H9 (cell line): ENCODE results near the gene SIGLEC9. TPM values are rescaled to one million over a fixed set of nuclear protein-coding genes. Genes with fewer than 3 reads are reported as not detected.

ENCODE experiments used
- DNase-seq: peaks from one replicate; pipeline ENCODE4 v3.0.0-alpha.2; 2017
- H2AFZ ChIP-seq: one replicate; pipeline ENCODE4 v1.6.1; 2013; ENCODE audit warnings: mild to moderate bottlenecking, low read length, control low read depth, moderate library complexity
- H2AK5ac ChIP-seq: 2 replicates; pipeline ENCODE4 v1.6.1; 2013; ENCODE audit warnings: low read length, control low read depth, mixed read lengths; ENCODE audit not compliant: insufficient read length
- H2BK120ac ChIP-seq: one replicate; pipeline ENCODE4 v1.6.1; 2013; ENCODE audit warnings: low read depth, mild to moderate bottlenecking, low read length, control low read depth, inconsistent platforms; ENCODE audit not compliant: poor library complexity, severe bottlenecking
- H2BK12ac ChIP-seq: 2 replicates; pipeline ENCODE4 v1.6.1; 2013; ENCODE audit warnings: low read length, control low read depth, mixed read lengths, low read depth; ENCODE audit not compliant: insufficient read length
- H2BK15ac ChIP-seq: 2 replicates; pipeline ENCODE4 v1.6.1; 2013; ENCODE audit warnings: low read depth, low read length, control low read depth
- H2BK20ac ChIP-seq: one replicate; pipeline ENCODE4 v1.6.1; 2013; ENCODE audit warnings: low read depth, mild to moderate bottlenecking, low read length, control low read depth, inconsistent platforms; ENCODE audit not compliant: poor library complexity, severe bottlenecking
- H2BK5ac ChIP-seq: 2 replicates; pipeline ENCODE4 v1.6.1; 2013; ENCODE audit warnings: low read length, control low read depth, mixed read lengths; ENCODE audit not compliant: insufficient read length
- H3K14ac ChIP-seq: 2 replicates; pipeline ENCODE4 v1.6.1; 2013; ENCODE audit warnings: low read length, control low read depth; ENCODE audit not compliant: insufficient read depth
- H3K18ac ChIP-seq: 2 replicates; pipeline ENCODE4 v1.6.1; 2013; ENCODE audit warnings: low read depth, mild to moderate bottlenecking, mixed read lengths, low read length, control low read depth; ENCODE audit not compliant: insufficient read length
- H3K23ac ChIP-seq: 2 replicates; pipeline ENCODE4 v1.6.1; 2013; ENCODE audit warnings: low read length, control low read depth, mixed read lengths, low read depth; ENCODE audit not compliant: insufficient read length
- H3K23me2 ChIP-seq: 2 replicates; pipeline ENCODE4 v1.6.1; 2013; ENCODE audit warnings: low read depth, mild to moderate bottlenecking, mixed read lengths, low read length, control low read depth; ENCODE audit not compliant: insufficient read length, poor library complexity, severe bottlenecking
- H3K27ac ChIP-seq: 2 replicates; pipeline ENCODE4 v1.5.1; 2013; ENCODE audit warnings: low read length, control low read depth, mixed read lengths, low read depth; ENCODE audit not compliant: insufficient read length
- H3K27me3 ChIP-seq: 2 replicates; pipeline ENCODE4 v1.6.1; 2013; ENCODE audit warnings: low read length, control low read depth, inconsistent platforms; ENCODE audit not compliant: insufficient read depth
- H3K4ac ChIP-seq: 2 replicates; pipeline ENCODE4 v1.6.1; 2013; ENCODE audit warnings: low read depth, mild to moderate bottlenecking, control low read depth, inconsistent platforms, low read length, moderate library complexity
- H3K4me1 ChIP-seq: 2 replicates; pipeline ENCODE4 v1.6.1; 2013; ENCODE audit warnings: low read length, control low read depth, inconsistent platforms; ENCODE audit not compliant: insufficient read depth
- H3K4me2 ChIP-seq: 2 replicates; pipeline ENCODE4 v1.6.1; 2013; ENCODE audit warnings: low read length, control low read depth, mixed read lengths; ENCODE audit not compliant: insufficient read length, insufficient read depth
- H3K56ac ChIP-seq: 2 replicates; pipeline ENCODE4 v1.6.1; 2013; ENCODE audit warnings: low read depth, mild to moderate bottlenecking, mixed read lengths, low read length, control low read depth; ENCODE audit not compliant: insufficient read length
- H3K79me1 ChIP-seq: 2 replicates; pipeline ENCODE4 v1.6.1; 2013; ENCODE audit warnings: low read depth, mild to moderate bottlenecking, moderate library complexity, low read length, control low read depth, inconsistent platforms; ENCODE audit not compliant: insufficient read depth, poor library complexity, severe bottlenecking
- H3K79me2 ChIP-seq: 2 replicates; pipeline ENCODE4 v1.6.1; 2013; ENCODE audit warnings: low read length, control low read depth, inconsistent platforms; ENCODE audit not compliant: insufficient read depth
- H3K9ac ChIP-seq: 2 replicates; pipeline ENCODE4 v1.6.1; 2013; ENCODE audit warnings: low read length, control low read depth, mixed read lengths; ENCODE audit not compliant: insufficient read length; ENCODE audit errors: extremely low read depth
- H3K9me3 ChIP-seq: one replicate; pipeline ENCODE4 v1.6.1; 2013; ENCODE audit warnings: low read depth, low read length, inconsistent platforms; ENCODE audit not compliant: control insufficient read depth
- H3T11ph ChIP-seq: one replicate; pipeline ENCODE4 v1.6.1; 2013; ENCODE audit warnings: mild to moderate bottlenecking, low read length, control low read depth, inconsistent platforms
- H4K20me1 ChIP-seq: one replicate; pipeline ENCODE4 v1.6.1; 2013; ENCODE audit not compliant: control insufficient read depth, insufficient read length, insufficient read depth
- H4K5ac ChIP-seq: 2 replicates; pipeline ENCODE4 v1.6.1; 2013; ENCODE audit warnings: low read depth, mild to moderate bottlenecking, mixed read lengths, low read length, control low read depth; ENCODE audit not compliant: insufficient read length
- H4K8ac ChIP-seq: replicated peaks from 2 replicates; pipeline ENCODE4 v1.6.1; 2013; ENCODE audit warnings: low read length, control low read depth, mixed read lengths, low read depth; ENCODE audit not compliant: insufficient read length
- H4K91ac ChIP-seq: 2 replicates; pipeline ENCODE4 v1.6.1; 2013; ENCODE audit warnings: low read depth, mild to moderate bottlenecking, moderate library complexity, mixed read lengths, low read length, control low read depth; ENCODE audit not compliant: insufficient read length
- H3K27ac Mint-ChIP-seq, 3 experiments: 2 replicates in 2 of 3; 3 replicates in 1 of 3; pipeline ENCODE4 v1.8.0; 2020 to 2021; ENCODE audit warnings: mixed read lengths in 3 of 3, mild to moderate bottlenecking in 1 of 3, moderate library complexity in 1 of 3
- H3K27me3 Mint-ChIP-seq: 2 replicates; pipeline ENCODE4 v1.8.0; 2021; ENCODE audit warnings: low read depth, mild to moderate bottlenecking, moderate library complexity, mixed read lengths
- H3K36me3 Mint-ChIP-seq, 3 experiments: 2 replicates in 2 of 3; 3 replicates in 1 of 3; pipeline ENCODE4 v1.8.0; 2020 to 2021; ENCODE audit warnings: low read depth in 3 of 3, mixed read lengths in 3 of 3; ENCODE audit not compliant: insufficient read depth in 1 of 3
- H3K4me1 Mint-ChIP-seq, 2 experiments: 2 replicates each; pipeline ENCODE4 v1.8.0; 2020; ENCODE audit warnings: mixed read lengths in 2 of 2
- H3K4me3 Mint-ChIP-seq, 2 experiments: 2 replicates in 1 of 2; 3 replicates in 1 of 2; pipeline ENCODE4 v1.8.0; 2020 to 2021; ENCODE audit warnings: mild to moderate bottlenecking in 2 of 2, mixed read lengths in 2 of 2, moderate library complexity in 1 of 2
- H3K9me3 Mint-ChIP-seq, 2 experiments: 2 replicates in 1 of 2; 3 replicates in 1 of 2; pipeline ENCODE4 v1.8.0; 2020; ENCODE audit warnings: mild to moderate bottlenecking in 2 of 2, mixed read lengths in 2 of 2, moderate library complexity in 1 of 2
- WGBS: extraction: QIAGEN DNeasy Blood & Tissue Kit; methylation state at CpG from one replicate; pipeline ENCODE4 v1.1.7; 2013; ENCODE audit warnings: missing lambda C conversion rate, low lambda C conversion rate, mixed read lengths; ENCODE audit not compliant: insufficient read length; ENCODE audit errors: extremely low coverage; 5-methylcytosine and 5-hydroxymethylcytosine counted together
- total RNA-seq: library from RNA; stranded (reverse); gene quantifications from 2 replicates; pipeline ENCODE4 v1.2.1, GENCODE V29; 2021
- TF ChIP-seq, protein P1 (sequence below): fragments of 200-600 bp; sonication (generic); conservative IDR thresholded peaks from 3 replicates; pipeline ENCODE4 v1.8.0; 2021; ENCODE audit warnings: antibody characterized with exemption, mild to moderate bottlenecking

SIGLEC9 gene
- total RNA-seq, 1 experiment from 2014 or later, result not detected

DNA sequence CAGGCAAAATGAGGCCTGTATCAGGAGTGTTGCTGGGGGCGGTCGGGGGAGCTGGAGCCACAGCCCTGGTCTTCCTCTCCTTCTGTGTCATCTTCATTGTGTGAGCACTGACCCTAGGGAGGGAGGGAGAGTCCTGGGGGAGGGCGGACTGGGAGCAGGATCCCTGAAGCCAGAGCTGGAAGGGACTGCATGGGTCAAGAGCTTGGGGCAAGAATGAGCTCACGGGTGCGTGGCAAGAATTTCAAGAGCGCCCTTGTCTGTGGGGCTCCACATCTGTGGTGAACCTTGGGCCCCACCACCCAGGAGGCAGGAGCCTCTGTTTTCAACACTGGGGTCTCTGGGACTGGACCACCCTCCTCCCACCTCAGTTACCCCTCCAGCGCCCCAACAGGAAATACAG, 22.0 kb downstream of the SIGLEC9 start:
- H2BK15ac ChIP-seq, result no peak overlapping the region
- H3K27me3 Mint-ChIP-seq, result peaks cover 21% of the 10 kb centered on the region
- H4K20me1 ChIP-seq, result no peaks in the 10 kb centered on the region
- H3K4me3 Mint-ChIP-seq, result no peak overlapping the region
- H4K8ac ChIP-seq, result no peak overlapping the region
- no peak overlapping the region for H2BK20ac ChIP-seq
- 0 out of 4 replicates have a peak, but pooled peaks cover 0 to 3% of the 10 kb centered on the region in 2 experiments for H3K4me1 Mint-ChIP-seq
- no peak overlapping the region for H3K9ac ChIP-seq
- no peak overlapping the region for H3K27ac ChIP-seq
- no peaks in the 10 kb centered on the region for H3K27me3 ChIP-seq
- no CpG with 5 or more reads among the region's 7 CpGs for WGBS
- no peaks in the 10 kb centered on the region for H3K79me1 ChIP-seq
- H2BK5ac ChIP-seq, result no peak overlapping the region
- no peak overlapping the region for H2BK12ac ChIP-seq
- no peak overlapping the region for H3K27ac Mint-ChIP-seq
- no peaks in the 10 kb centered on the region for H3K9me3 ChIP-seq
- H3K36me3 Mint-ChIP-seq, result no peaks in the 10 kb centered on the region
- no peaks in the 10 kb centered on the region; a peak in 1 of 5 replicates for H3K9me3 Mint-ChIP-seq
- no peak overlapping the region for H3K4me2 ChIP-seq
- TF ChIP-seq, protein P1, sequence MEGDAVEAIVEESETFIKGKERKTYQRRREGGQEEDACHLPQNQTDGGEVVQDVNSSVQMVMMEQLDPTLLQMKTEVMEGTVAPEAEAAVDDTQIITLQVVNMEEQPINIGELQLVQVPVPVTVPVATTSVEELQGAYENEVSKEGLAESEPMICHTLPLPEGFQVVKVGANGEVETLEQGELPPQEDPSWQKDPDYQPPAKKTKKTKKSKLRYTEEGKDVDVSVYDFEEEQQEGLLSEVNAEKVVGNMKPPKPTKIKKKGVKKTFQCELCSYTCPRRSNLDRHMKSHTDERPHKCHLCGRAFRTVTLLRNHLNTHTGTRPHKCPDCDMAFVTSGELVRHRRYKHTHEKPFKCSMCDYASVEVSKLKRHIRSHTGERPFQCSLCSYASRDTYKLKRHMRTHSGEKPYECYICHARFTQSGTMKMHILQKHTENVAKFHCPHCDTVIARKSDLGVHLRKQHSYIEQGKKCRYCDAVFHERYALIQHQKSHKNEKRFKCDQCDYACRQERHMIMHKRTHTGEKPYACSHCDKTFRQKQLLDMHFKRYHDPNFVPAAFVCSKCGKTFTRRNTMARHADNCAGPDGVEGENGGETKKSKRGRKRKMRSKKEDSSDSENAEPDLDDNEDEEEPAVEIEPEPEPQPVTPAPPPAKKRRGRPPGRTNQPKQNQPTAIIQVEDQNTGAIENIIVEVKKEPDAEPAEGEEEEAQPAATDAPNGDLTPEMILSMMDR, result no peak
- H3K14ac ChIP-seq, result no peak overlapping the region
- no peak overlapping the region for H3T11ph ChIP-seq
- no peak overlapping the region for H3K18ac ChIP-seq
- H3K4me1 ChIP-seq, result no peaks in the 10 kb centered on the region
- H3K4ac ChIP-seq, result no peak overlapping the region
- no peak overlapping the region for H2AK5ac ChIP-seq
- H2BK120ac ChIP-seq, result no peak overlapping the region
- no peak overlapping the region for H2AFZ ChIP-seq
- DNase-seq, result no peak
- no peaks in the 10 kb centered on the region for H3K23me2 ChIP-seq
- no peak overlapping the region for H3K56ac ChIP-seq
- no peak overlapping the region for H4K5ac ChIP-seq
- H3K23ac ChIP-seq, result no peak overlapping the region
- H4K91ac ChIP-seq, result no peak overlapping the region
- H3K79me2 ChIP-seq, result no peaks in the 10 kb centered on the region
